IMR-90 (cell line): ENCODE measurements around the gene MRPS35. TPM values are rescaled to one million over a fixed set of nuclear protein-coding genes. Genes with fewer than 3 reads are reported as not detected.

ENCODE experiments used
- ATAC-seq: fragments of 200-7000 bp; cut with Tn5 transposase; 2 replicates; pipeline ENCODE4 v1.9.1; 2020; ENCODE audit warnings: low read depth, mild to moderate bottlenecking, moderate library complexity
- BruUV-seq: library from RNA; stranded (reverse); fragments of 400-500 nt; replicated peaks from 2 replicates; lab custom pipeline; 2021; lab: Mats Ljungman, UMichigan
- CTCF ChIA-PET: fragments of 300-600 bp; formaldehyde crosslinking; extraction: SDS; loops from one replicate; lab custom pipeline; 2021; ENCODE audit warnings: antibody characterized with exemption; lab: Yijun Ruan, JAX
- POLR2A ChIA-PET: fragments of 300-600 bp; sonication (Branson Sonifier 250); formaldehyde crosslinking; loops from one replicate; lab custom pipeline; 2022; ENCODE audit warnings: antibody characterized with exemption; ENCODE audit not compliant: unreplicated experiment; lab: Charles Lee
- DNase-seq: peaks from one replicate; pipeline ENCODE4 v3.0.0; 2013
- H2AFZ ChIP-seq: replicated peaks from 2 replicates; pipeline ENCODE3; 2013; ENCODE audit warnings: low read length, mild to moderate bottlenecking; ENCODE audit not compliant: poor library complexity
- H2AK5ac ChIP-seq: 2 replicates; pipeline ENCODE4 v1.6.1; 2013; ENCODE audit warnings: low read depth, low read length, inconsistent platforms
- H2AK9ac ChIP-seq: replicated peaks from 2 replicates; pipeline ENCODE3; 2013; ENCODE audit warnings: mild to moderate bottlenecking, low read depth, low read length, moderate library complexity; ENCODE audit not compliant: poor library complexity
- H2BK120ac ChIP-seq: 2 replicates; pipeline ENCODE4 v1.6.1; 2013; ENCODE audit warnings: low read depth, low read length, inconsistent platforms
- H2BK15ac ChIP-seq: 3 replicates; pipeline ENCODE4 v1.6.1; 2013; ENCODE audit warnings: low read depth, low read length, inconsistent platforms
- H2BK20ac ChIP-seq: 2 replicates; pipeline ENCODE4 v1.6.1; 2013; ENCODE audit warnings: low read depth, mild to moderate bottlenecking, inconsistent platforms, low read length, moderate library complexity
- H2BK5ac ChIP-seq: 2 replicates; pipeline ENCODE4 v1.6.1; 2013; ENCODE audit warnings: mild to moderate bottlenecking, low read depth, low read length, inconsistent platforms; ENCODE audit not compliant: poor library complexity, severe bottlenecking
- H3K14ac ChIP-seq: replicated peaks from 2 replicates; pipeline ENCODE4 v1.6.1; 2013; ENCODE audit warnings: low read depth, low read length, inconsistent platforms
- H3K18ac ChIP-seq: 2 replicates; pipeline ENCODE4 v1.6.1; 2013; ENCODE audit warnings: low read depth, low read length, control low read depth
- H3K23ac ChIP-seq: 2 replicates; pipeline ENCODE4 v1.6.1; 2013; ENCODE audit warnings: low read depth, low read length, inconsistent platforms
- H3K27ac ChIP-seq: 2 replicates; pipeline ENCODE4 v1.5.1; 2013; ENCODE audit warnings: mild to moderate bottlenecking, control low read depth, low read length; ENCODE audit not compliant: insufficient read depth
- H3K27me3 ChIP-seq: 2 replicates; pipeline ENCODE4 v1.6.1; 2013; ENCODE audit warnings: low read length; ENCODE audit not compliant: control insufficient read depth, insufficient read depth
- H3K36me3 ChIP-seq: 2 replicates; pipeline ENCODE4 v1.6.1; 2013; ENCODE audit warnings: low read length, mixed read lengths; ENCODE audit not compliant: control insufficient read depth, insufficient read depth
- H3K4ac ChIP-seq: 2 replicates; pipeline ENCODE4 v1.6.1; 2013; ENCODE audit warnings: low read depth, low read length, inconsistent platforms
- H3K4me1 ChIP-seq: 2 replicates; pipeline ENCODE4 v1.6.1; 2013; ENCODE audit warnings: low read length, mixed read lengths; ENCODE audit not compliant: control insufficient read depth, insufficient read depth
- H3K4me2 ChIP-seq: 2 replicates; pipeline ENCODE4 v1.6.1; 2013; ENCODE audit warnings: low read depth, mild to moderate bottlenecking, control low read depth, low read length, moderate library complexity
- H3K4me3 ChIP-seq: 2 replicates; pipeline ENCODE4 v1.5.1; 2013; ENCODE audit warnings: low read depth, mild to moderate bottlenecking, control low read depth, low read length, moderate library complexity; ENCODE audit not compliant: insufficient read depth
- H3K56ac ChIP-seq: 2 replicates; pipeline ENCODE4 v1.6.1; 2013; ENCODE audit warnings: low read length, inconsistent platforms; ENCODE audit not compliant: insufficient read depth; ENCODE audit errors: extremely low read depth
- H3K79me1 ChIP-seq, 2 experiments: 2 replicates each; pipeline ENCODE4 v1.6.1; 2013; ENCODE audit warnings: low read length in 2 of 2, inconsistent platforms in 1 of 2, low read depth in 1 of 2
- H3K9ac ChIP-seq: 2 replicates; pipeline ENCODE4 v1.6.1; 2013; ENCODE audit warnings: low read depth, low read length, control low read depth
- H3K9me1 ChIP-seq: 2 replicates; pipeline ENCODE4 v1.6.1; 2013; ENCODE audit warnings: low read length, inconsistent platforms; ENCODE audit not compliant: insufficient read depth
- H3K9me3 ChIP-seq: 2 replicates; pipeline ENCODE4 v1.6.1; 2013; ENCODE audit warnings: low read length; ENCODE audit not compliant: control insufficient read depth, insufficient read depth
- H4K20me1 ChIP-seq: 2 replicates; pipeline ENCODE4 v1.6.1; 2013; ENCODE audit warnings: low read length, inconsistent platforms; ENCODE audit not compliant: insufficient read depth
- H4K5ac ChIP-seq: 2 replicates; pipeline ENCODE4 v1.6.1; 2013; ENCODE audit warnings: mild to moderate bottlenecking, low read depth, low read length, control low read depth
- H4K8ac ChIP-seq, 2 experiments: 2 replicates each; pipeline ENCODE4 v1.6.1; 2013; ENCODE audit warnings: low read depth in 2 of 2, low read length in 2 of 2, control low read depth in 1 of 2, inconsistent platforms in 1 of 2
- H4K91ac ChIP-seq: 2 replicates; pipeline ENCODE4 v1.6.1; 2013; ENCODE audit warnings: low read depth, low read length, inconsistent platforms; ENCODE audit not compliant: insufficient read depth
- BHLHE40 ChIP-seq: fragments of 150-350 bp; IDR thresholded peaks from 2 replicates; pipeline ENCODE4 v1.6.1; 2016; ENCODE audit warnings: mild to moderate bottlenecking, low read depth, low read length
- CEBPB ChIP-seq: IDR thresholded peaks from 2 replicates; pipeline ENCODE4 v1.6.1; 2012; ENCODE audit warnings: low read depth, low read length, improper control_type of control experiment
- CHD1 ChIP-seq: IDR thresholded peaks from 2 replicates; pipeline ENCODE4 v1.6.1; 2012; ENCODE audit warnings: low read depth, low read length, improper control_type of control experiment
- FOS ChIP-seq: fragments of 150-350 bp; IDR thresholded peaks from 2 replicates; pipeline ENCODE4 v1.6.1; 2016; ENCODE audit warnings: low read depth, low read length
- MAFK ChIP-seq: IDR thresholded peaks from 2 replicates; pipeline ENCODE4 v1.6.1; 2012; ENCODE audit warnings: low read depth, low read length, improper control_type of control experiment
- MAZ ChIP-seq: IDR thresholded peaks from 2 replicates; pipeline ENCODE4 v1.6.1; 2012; ENCODE audit warnings: low read depth, mild to moderate bottlenecking, low read length, improper control_type of control experiment, moderate library complexity, borderline replicate concordance
- MXI1 ChIP-seq: IDR thresholded peaks from 2 replicates; pipeline ENCODE4 v1.6.1; 2012; ENCODE audit warnings: low read depth, mild to moderate bottlenecking, low read length, moderate library complexity, borderline replicate concordance
- NFE2L2 ChIP-seq: fragments of 150-350 bp; IDR thresholded peaks from 2 replicates; pipeline ENCODE4 v1.6.1; 2016; ENCODE audit warnings: low read depth, mild to moderate bottlenecking, low read length
- POLR2A ChIP-seq: IDR thresholded peaks from 2 replicates; pipeline ENCODE4 v1.6.1; 2012; ENCODE audit warnings: mild to moderate bottlenecking, low read depth, low read length
- RAD21 ChIP-seq: IDR thresholded peaks from 2 replicates; pipeline ENCODE4 v1.6.1; 2012; ENCODE audit warnings: low read length, improper control_type of control experiment
- RCOR1 ChIP-seq: IDR thresholded peaks from 2 replicates; pipeline ENCODE4 v1.6.1; 2012; ENCODE audit warnings: mild to moderate bottlenecking, low read length, improper control_type of control experiment; ENCODE audit not compliant: insufficient replicate concordance
- RFX5 ChIP-seq: IDR thresholded peaks from 2 replicates; pipeline ENCODE4 v1.8.0; 2012; ENCODE audit warnings: low read depth, mild to moderate bottlenecking, low read length, moderate library complexity
- SMC3 ChIP-seq: fragments of 150-350 bp; IDR thresholded peaks from 2 replicates; pipeline ENCODE4 v1.6.1; 2016; ENCODE audit warnings: low read depth, mild to moderate bottlenecking, antibody characterized with exemption, low read length, moderate library complexity
- WGBS, 2 experiments: methylation state at CpG; one replicate each; pipeline versions ENCODE4 v1.1.5 to v1.1.7; 2013; ENCODE audit warnings: missing lambda C conversion rate in 2 of 2; ENCODE audit not compliant: insufficient read length in 1 of 2; ENCODE audit errors: extremely low coverage in 2 of 2; 5-methylcytosine and 5-hydroxymethylcytosine counted together
- dilution Hi-C: fragments of 300-500 bp; cut with HindIII; formaldehyde crosslinking; loops from one replicate; pipeline ENCODE4 v1.14.3; 2018; ENCODE audit warnings: low sequenced_read_pairs; ENCODE audit not compliant: unreplicated experiment
- in situ Hi-C: fragments of 300-500 bp; cut with MboI; formaldehyde crosslinking; loops from 3 replicates; pipeline ENCODE4 v1.14.3; 2019; ENCODE audit warnings: low sequenced_read_pairs, inconsistent platforms, mixed read lengths
- intact Hi-C: fragments of 100-400 bp; cut with micrococcal nuclease; formaldehyde crosslinking; loops from 2 replicates; pipeline ENCODE4 v1.10.0; 2022
- polyA plus RNA-seq, 3 experiments: library from polyadenylated mRNA; depleted of rRNA; stranded (reverse); fragments of >200 nt; gene quantifications; 2 replicates each; pipeline ENCODE4 v1.2.3, GENCODE V29; 2012; ENCODE audit warnings: low replicate concordance in 1 of 3
- total RNA-seq: library from RNA; depleted of rRNA; stranded (reverse); fragments of >200 nt; gene quantifications from 2 replicates; pipeline ENCODE4 v1.2.3, GENCODE V29; 2012
- TF ChIP-seq, protein P1 (sequence below): conservative IDR thresholded peaks from 2 replicates; pipeline ENCODE4 v1.5.1; 2012; ENCODE audit warnings: mild to moderate bottlenecking, low read depth, low read length, improper control_type of control experiment
- TF ChIP-seq, protein P2 (sequence below): fragments of 150-350 bp; IDR thresholded peaks from 2 replicates; pipeline ENCODE4 v1.6.1; 2016; ENCODE audit warnings: low read depth, mild to moderate bottlenecking, low read length, moderate library complexity, borderline replicate concordance
- TF ChIP-seq, protein P3 (sequence below): fragments of 150-350 bp; IDR thresholded peaks from 2 replicates; pipeline ENCODE4 v1.6.1; 2017; ENCODE audit warnings: mild to moderate bottlenecking, antibody characterized with exemption, low read length, low read depth

Gene MRPS35
- total and polyA plus RNA-seq, 2 of the 4 experiments (the other 2 are of a cell fraction), result 27.4 to 40.1 TPM

DNA sequence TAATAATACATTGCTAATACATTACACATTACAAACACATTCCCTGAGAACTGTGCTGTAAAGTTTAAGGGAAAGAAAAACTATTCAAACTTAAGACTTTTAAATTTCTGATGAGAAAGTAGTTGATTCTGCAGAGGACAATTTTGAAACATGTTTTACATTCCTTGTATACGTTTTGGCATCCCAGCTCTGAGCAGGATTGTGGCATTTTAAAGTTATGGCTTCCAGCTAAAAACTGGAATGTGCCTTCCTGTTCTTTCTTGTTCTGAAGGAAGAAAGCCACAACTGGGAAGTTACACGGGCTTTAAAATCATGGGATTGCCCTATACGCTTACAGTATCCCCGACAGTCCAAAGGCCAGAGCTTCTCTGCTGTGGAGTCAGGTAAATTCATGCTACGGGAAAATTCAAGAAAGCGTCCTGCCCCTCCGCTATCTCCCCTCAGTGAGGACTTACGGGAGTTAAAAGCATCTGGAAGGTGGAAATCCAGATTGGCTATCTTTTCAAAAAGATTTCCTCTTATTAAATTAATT is 58.6 kb downstream of the MRPS35 start:
- H3K4me3 ChIP-seq, result no peak overlapping the region
- BruUV-seq, result no TSS peak
- TF ChIP-seq RFX5 (no peak), CEBPB (no peak), CHD1 (no peak), MXI1 (no peak), MAFK (no peak), SMC3 (no peak), FOS (no peak), NFE2L2 (no peak), RAD21 (no peak), MAZ (no peak), POLR2A (no peak), BHLHE40 (no peak), RCOR1 (no peak)
- TF ChIP-seq, protein P1, sequence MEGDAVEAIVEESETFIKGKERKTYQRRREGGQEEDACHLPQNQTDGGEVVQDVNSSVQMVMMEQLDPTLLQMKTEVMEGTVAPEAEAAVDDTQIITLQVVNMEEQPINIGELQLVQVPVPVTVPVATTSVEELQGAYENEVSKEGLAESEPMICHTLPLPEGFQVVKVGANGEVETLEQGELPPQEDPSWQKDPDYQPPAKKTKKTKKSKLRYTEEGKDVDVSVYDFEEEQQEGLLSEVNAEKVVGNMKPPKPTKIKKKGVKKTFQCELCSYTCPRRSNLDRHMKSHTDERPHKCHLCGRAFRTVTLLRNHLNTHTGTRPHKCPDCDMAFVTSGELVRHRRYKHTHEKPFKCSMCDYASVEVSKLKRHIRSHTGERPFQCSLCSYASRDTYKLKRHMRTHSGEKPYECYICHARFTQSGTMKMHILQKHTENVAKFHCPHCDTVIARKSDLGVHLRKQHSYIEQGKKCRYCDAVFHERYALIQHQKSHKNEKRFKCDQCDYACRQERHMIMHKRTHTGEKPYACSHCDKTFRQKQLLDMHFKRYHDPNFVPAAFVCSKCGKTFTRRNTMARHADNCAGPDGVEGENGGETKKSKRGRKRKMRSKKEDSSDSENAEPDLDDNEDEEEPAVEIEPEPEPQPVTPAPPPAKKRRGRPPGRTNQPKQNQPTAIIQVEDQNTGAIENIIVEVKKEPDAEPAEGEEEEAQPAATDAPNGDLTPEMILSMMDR, result no peak
- TF ChIP-seq, protein P2, sequence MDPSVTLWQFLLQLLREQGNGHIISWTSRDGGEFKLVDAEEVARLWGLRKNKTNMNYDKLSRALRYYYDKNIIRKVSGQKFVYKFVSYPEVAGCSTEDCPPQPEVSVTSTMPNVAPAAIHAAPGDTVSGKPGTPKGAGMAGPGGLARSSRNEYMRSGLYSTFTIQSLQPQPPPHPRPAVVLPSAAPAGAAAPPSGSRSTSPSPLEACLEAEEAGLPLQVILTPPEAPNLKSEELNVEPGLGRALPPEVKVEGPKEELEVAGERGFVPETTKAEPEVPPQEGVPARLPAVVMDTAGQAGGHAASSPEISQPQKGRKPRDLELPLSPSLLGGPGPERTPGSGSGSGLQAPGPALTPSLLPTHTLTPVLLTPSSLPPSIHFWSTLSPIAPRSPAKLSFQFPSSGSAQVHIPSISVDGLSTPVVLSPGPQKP, result no peak
- TF ChIP-seq, protein P3, sequence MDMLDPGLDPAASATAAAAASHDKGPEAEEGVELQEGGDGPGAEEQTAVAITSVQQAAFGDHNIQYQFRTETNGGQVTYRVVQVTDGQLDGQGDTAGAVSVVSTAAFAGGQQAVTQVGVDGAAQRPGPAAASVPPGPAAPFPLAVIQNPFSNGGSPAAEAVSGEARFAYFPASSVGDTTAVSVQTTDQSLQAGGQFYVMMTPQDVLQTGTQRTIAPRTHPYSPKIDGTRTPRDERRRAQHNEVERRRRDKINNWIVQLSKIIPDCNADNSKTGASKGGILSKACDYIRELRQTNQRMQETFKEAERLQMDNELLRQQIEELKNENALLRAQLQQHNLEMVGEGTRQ, result no peak
- ChIA-PET CTCF (interaction anchor here (1.6 kb wide), 1 partner anchor 15 kb away, joined by 3 read pairs; no protein-coding TSS in a partner anchor), POLR2A (no interaction called here)
- no peak overlapping the region for H3K56ac ChIP-seq
- no peak overlapping the region for H2BK120ac ChIP-seq
- no peak overlapping the region for H3K23ac ChIP-seq
- no peak overlapping the region for H2BK20ac ChIP-seq
- no peak overlapping the region for H3K4me2 ChIP-seq
- DNase-seq (no peak), ATAC-seq (peak; percentile 51)
- H3K9me1 ChIP-seq, result no peaks in the 10 kb centered on the region
- H3K27me3 ChIP-seq, result no peaks in the 10 kb centered on the region
- H4K8ac ChIP-seq, result no peak overlapping the region
- H3K27ac ChIP-seq, result no peak overlapping the region
- in situ Hi-C loops (no loop called here), intact Hi-C loops (no loop called here), dilution Hi-C loops (no loop called here)
- no peak overlapping the region for H4K91ac ChIP-seq
- H3K14ac ChIP-seq, result no peak overlapping the region
- WGBS, 2 experiments, result 52% methylated on average over 3 of the region's 8 CpGs; no CpG with 5 or more reads in 1 of the 2 experiments
- no peak overlapping the region for H2AK9ac ChIP-seq
- H3K18ac ChIP-seq, result no peak overlapping the region
- H3K36me3 ChIP-seq, result no peaks in the 10 kb centered on the region
- H3K9ac ChIP-seq, result no peak overlapping the region
- H2BK5ac ChIP-seq, result no peak overlapping the region
- H2BK15ac ChIP-seq, result no peak overlapping the region
- H2AFZ ChIP-seq, result no peak overlapping the region
- H3K4me1 ChIP-seq, result peaks cover 7% of the 10 kb centered on the region
- no peak overlapping the region for H3K4ac ChIP-seq
- H4K20me1 ChIP-seq, result no peaks in the 10 kb centered on the region
- no peaks in the 10 kb centered on the region for H3K9me3 ChIP-seq
- H4K5ac ChIP-seq, result no peak overlapping the region
- no peaks in the 10 kb centered on the region for H3K79me1 ChIP-seq
- no peak overlapping the region for H2AK5ac ChIP-seq
